HT1080 (cell line): ENCODE measurements around the gene PAQR8. TPM values are rescaled to one million over a fixed set of nuclear protein-coding genes. Genes with fewer than 3 reads are reported as not detected.
"Not testable (repeated sequence)": the region's sequence is repeated elsewhere in the genome, so short reads cannot be mapped to it uniquely, and the experiment has no call there.

Source experiments
- DNase-seq: peaks from one replicate; pipeline ENCODE4 v3.0.0-alpha.2; 2015; ENCODE audit warnings: low read depth
- total RNA-seq: library from RNA; depleted of rRNA; stranded (reverse); fragments of >200 nt; shearing (Covaris generic); gene quantifications from 2 replicates; pipeline ENCODE4 v1.2.3, GENCODE V29; 2014

Gene PAQR8
- total RNA-seq, 1 experiment from 2014 or later = 2.5 TPM

GRCh38 chr6:52376763-52377162 lies 14.8 kb downstream of the PAQR8 start:
- DNase-seq = no peak

GRCh38 chr6:52377538-52378221 lies 15.7 kb downstream of the PAQR8 start:
- no peak for DNase-seq

GRCh38 chr6:52381249-52381648 lies 19.3 kb downstream of the PAQR8 start:
- no peak for DNase-seq

- no peak for DNase-seq
These were observed 22.3 kb downstream of the PAQR8 start for GRCh38 chr6:52384145-52384766.

GRCh38 chr6:52385074-52385473 lies 23.1 kb downstream of the PAQR8 start:
- no peak for DNase-seq

GRCh38 chr6:52388119-52388518 lies 26.2 kb downstream of the PAQR8 start:
- DNase-seq = not testable (repeated sequence)

- no peak for DNase-seq
These were observed 26.8 kb downstream of the PAQR8 start for GRCh38 chr6:52388790-52389189.

GRCh38 chr6:52389264-52389625 lies 27.3 kb downstream of the PAQR8 start:
- no peak for DNase-seq

GRCh38 chr6:52389626-52390360 lies 27.8 kb downstream of the PAQR8 start:
- peak; percentile 83 for DNase-seq

- DNase-seq = peak; percentile 93
These were observed 28.4 kb downstream of the PAQR8 start for GRCh38 chr6:52390361-52390727.

- no peak for DNase-seq
These were observed 29.6 kb downstream of the PAQR8 start for GRCh38 chr6:52391599-52391998.

GRCh38 chr6:52392944-52393343 lies 31.0 kb downstream of the PAQR8 start:
- peak; percentile 59 for DNase-seq

- DNase-seq = no peak
These were observed 31.8 kb downstream of the PAQR8 start for GRCh38 chr6:52393780-52394179.

- no peak for DNase-seq
These were observed 32.3 kb downstream of the PAQR8 start for GRCh38 chr6:52394251-52394666.

GRCh38 chr6:52395969-52396368 lies 34.0 kb downstream of the PAQR8 start:
- no peak for DNase-seq

GRCh38 chr6:52399511-52400312 lies 37.8 kb downstream of the PAQR8 start:
- peak; percentile 65 for DNase-seq

GRCh38 chr6:52400313-52401041 lies 38.5 kb downstream of the PAQR8 start:
- no peak for DNase-seq

GRCh38 chr6:52403086-52403485 lies 41.1 kb downstream of the PAQR8 start:
- DNase-seq = no peak

GRCh38 chr6:52403627-52404026 lies 41.7 kb downstream of the PAQR8 start:
- DNase-seq = peak; percentile 18

GRCh38 chr6:52405243-52405642 lies 43.3 kb downstream of the PAQR8 start:
- DNase-seq = no peak

- DNase-seq = peak; percentile 45
These were observed 45.5 kb downstream of the PAQR8 start for GRCh38 chr6:52407467-52407866.
